Sigmoid colon (tissue), 4 donors: ENCODE results near the gene ZNF688.

Experiments used
- EP300 ChIP-seq, 4 donors: sonication (generic); formaldehyde crosslinking; IDR thresholded peaks; one replicate each; pipeline ENCODE4 v1.6.1; 2017; ENCODE audit warnings: antibody characterized with exemption in 4 of 4
- POLR2A ChIP-seq, 2 donors: fragments of 450-650 bp; IDR thresholded peaks; one replicate each; pipeline ENCODE4 v1.6.1; 2016; ENCODE audit warnings: antibody characterized with exemption in 2 of 2, mild to moderate bottlenecking in 2 of 2, moderate library complexity in 2 of 2
- POLR2AphosphoS5 ChIP-seq, 4 donors: sonication (generic); formaldehyde crosslinking; IDR thresholded peaks; one replicate each; pipeline ENCODE4 v1.6.1; 2017; ENCODE audit warnings: antibody characterized with exemption in 4 of 4
- TF ChIP-seq, protein P1 (sequence below), 4 experiments: fragments of 450-650 bp in 3 of 4; fragments of 200-600 bp in 1 of 4; IDR thresholded peaks; one replicate each; pipeline ENCODE4 v1.5.1; 2016 to 2019; ENCODE audit warnings: antibody characterized with exemption in 4 of 4, mild to moderate bottlenecking in 3 of 4, moderate library complexity in 2 of 4

DNA sequence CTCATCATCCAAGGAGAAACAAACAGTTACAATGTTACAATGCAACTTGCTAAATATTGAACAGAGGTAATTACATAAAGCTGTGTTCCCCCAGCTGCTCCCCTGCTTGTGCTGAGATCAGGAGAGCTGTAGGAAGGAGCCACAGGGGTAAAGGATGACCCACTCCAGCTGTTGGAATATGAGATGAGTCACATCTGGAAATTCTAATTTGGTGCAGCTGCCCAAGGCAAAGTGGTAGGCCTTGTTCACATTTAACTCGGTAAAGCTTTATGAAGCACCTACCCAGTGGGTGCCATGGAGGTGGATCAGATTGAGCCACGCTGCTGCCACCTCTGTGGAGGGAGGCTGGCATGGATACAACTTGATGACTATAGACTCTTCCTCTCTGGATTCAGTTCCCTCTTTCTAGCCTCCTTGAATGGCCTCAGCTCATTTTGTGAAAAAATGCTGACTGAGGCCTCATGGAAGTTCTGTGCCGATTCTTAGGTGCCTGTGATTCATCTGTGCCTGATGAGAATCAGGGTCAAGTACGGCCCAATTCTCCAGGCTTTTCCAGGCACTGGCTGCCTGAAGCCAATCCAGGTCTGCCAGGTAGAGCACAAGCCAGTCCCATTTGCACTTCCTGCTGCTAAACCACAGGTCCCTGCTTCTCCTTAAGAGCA, 31.2 kb upstream of the ZNF688 start:
- TF ChIP-seq, protein P1, sequence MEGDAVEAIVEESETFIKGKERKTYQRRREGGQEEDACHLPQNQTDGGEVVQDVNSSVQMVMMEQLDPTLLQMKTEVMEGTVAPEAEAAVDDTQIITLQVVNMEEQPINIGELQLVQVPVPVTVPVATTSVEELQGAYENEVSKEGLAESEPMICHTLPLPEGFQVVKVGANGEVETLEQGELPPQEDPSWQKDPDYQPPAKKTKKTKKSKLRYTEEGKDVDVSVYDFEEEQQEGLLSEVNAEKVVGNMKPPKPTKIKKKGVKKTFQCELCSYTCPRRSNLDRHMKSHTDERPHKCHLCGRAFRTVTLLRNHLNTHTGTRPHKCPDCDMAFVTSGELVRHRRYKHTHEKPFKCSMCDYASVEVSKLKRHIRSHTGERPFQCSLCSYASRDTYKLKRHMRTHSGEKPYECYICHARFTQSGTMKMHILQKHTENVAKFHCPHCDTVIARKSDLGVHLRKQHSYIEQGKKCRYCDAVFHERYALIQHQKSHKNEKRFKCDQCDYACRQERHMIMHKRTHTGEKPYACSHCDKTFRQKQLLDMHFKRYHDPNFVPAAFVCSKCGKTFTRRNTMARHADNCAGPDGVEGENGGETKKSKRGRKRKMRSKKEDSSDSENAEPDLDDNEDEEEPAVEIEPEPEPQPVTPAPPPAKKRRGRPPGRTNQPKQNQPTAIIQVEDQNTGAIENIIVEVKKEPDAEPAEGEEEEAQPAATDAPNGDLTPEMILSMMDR (IDR thresholded peaks at IDR 0.05), result no peak
- TF ChIP-seq EP300 (IDR thresholded peaks at IDR 0.05), result no peak
- no peak for TF ChIP-seq POLR2A (IDR thresholded peaks at IDR 0.05)
- TF ChIP-seq POLR2AphosphoS5 (IDR thresholded peaks at IDR 0.05), result no peak
